Measurements from ENCODE around the gene PTPRG. TPM values are rescaled to one million over a fixed set of nuclear protein-coding genes. Genes with fewer than 3 reads are reported as not detected.

The PTPRG gene
- total RNA-seq, 2 experiments from 2014 or later: 0.24 to 0.37 TPM

- Mint-ChIP-seq H3K27me3 (ENCODE audit: low read depth) (peaks cover 10% of the 10 kb centered on the region), H3K4me1 (ENCODE audit: low read depth) (no peaks in the 10 kb centered on the region), H3K4me3 (no peak overlapping the region), H3K36me3 (ENCODE audit: low read depth) (no peaks in the 10 kb centered on the region), H3K27ac (no peak overlapping the region), H3K9me3 (no peaks in the 10 kb centered on the region)
- CTCF ChIA-PET: no interaction called here
- DNase-seq: no peak
- intact Hi-C loops (cut with micrococcal nuclease): no loop called here
Measured at GRCh38 chr3:61778095-61778494, 216.7 kb downstream of the PTPRG start.

GRCh38 chr3:61780016-61780415, 218.6 kb downstream of the PTPRG start:
- no peak for DNase-seq
- intact Hi-C loops (cut with micrococcal nuclease): no loop called here
- Mint-ChIP-seq H3K4me3 (no peak overlapping the region), H3K9me3 (no peaks in the 10 kb centered on the region), H3K27me3 (ENCODE audit: low read depth) (peaks cover 10% of the 10 kb centered on the region), H3K27ac (no peak overlapping the region), H3K36me3 (ENCODE audit: low read depth) (no peaks in the 10 kb centered on the region), H3K4me1 (ENCODE audit: low read depth) (no peaks in the 10 kb centered on the region)
- CTCF ChIA-PET: no interaction called here

DNA sequence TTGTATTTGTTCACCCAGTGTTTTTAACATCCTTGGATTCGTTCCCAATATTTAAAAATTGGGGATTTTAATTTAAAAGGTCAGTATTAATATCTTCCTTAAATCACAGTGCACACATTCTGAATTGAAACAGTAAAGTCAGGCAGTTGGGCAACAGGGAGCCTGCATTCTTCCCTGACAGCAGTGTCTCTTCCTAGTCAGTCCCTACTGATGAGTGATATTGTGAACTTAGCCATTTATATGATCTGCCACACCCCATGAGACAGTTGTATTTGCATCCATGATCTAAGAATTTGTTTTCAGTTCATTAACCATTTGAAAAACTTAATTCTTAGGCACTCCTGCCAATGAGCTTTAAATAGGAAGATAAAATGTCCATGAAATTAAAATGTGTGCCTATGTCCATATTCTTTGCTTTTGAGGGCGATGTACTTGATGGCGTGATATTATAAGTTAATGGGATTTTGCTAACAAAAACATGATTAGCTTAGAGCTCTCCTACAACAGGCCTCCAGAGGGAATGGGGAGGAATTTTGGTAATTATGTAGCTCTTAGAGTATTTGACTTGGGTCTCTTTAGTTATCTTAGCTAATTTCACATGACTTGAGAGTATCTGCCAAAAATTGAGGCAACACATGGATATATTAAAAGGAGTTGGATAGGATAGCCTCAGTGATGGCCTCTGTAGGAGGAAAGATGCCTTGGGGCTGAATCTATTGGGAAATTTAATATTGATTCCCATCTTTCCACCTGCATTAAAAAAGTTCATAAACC, 219.3 kb downstream of the PTPRG start:
- no peak for DNase-seq
- no peak overlapping the region for H3K27ac Mint-ChIP-seq
- H3K9me3 Mint-ChIP-seq: no peaks in the 10 kb centered on the region
- H3K36me3 Mint-ChIP-seq (ENCODE audit: low read depth): no peaks in the 10 kb centered on the region
- intact Hi-C loops (cut with micrococcal nuclease): no loop called here
- no peaks in the 10 kb centered on the region for H3K4me1 Mint-ChIP-seq (ENCODE audit: low read depth)
- H3K4me3 Mint-ChIP-seq: no peak overlapping the region
- peaks cover 10% of the 10 kb centered on the region for H3K27me3 Mint-ChIP-seq (ENCODE audit: low read depth)
- CTCF ChIA-PET: interaction anchor here (0.8 kb wide), 1 partner anchor 17 kb away, joined by 3 read pairs; no protein-coding TSS in a partner anchor

DNA sequence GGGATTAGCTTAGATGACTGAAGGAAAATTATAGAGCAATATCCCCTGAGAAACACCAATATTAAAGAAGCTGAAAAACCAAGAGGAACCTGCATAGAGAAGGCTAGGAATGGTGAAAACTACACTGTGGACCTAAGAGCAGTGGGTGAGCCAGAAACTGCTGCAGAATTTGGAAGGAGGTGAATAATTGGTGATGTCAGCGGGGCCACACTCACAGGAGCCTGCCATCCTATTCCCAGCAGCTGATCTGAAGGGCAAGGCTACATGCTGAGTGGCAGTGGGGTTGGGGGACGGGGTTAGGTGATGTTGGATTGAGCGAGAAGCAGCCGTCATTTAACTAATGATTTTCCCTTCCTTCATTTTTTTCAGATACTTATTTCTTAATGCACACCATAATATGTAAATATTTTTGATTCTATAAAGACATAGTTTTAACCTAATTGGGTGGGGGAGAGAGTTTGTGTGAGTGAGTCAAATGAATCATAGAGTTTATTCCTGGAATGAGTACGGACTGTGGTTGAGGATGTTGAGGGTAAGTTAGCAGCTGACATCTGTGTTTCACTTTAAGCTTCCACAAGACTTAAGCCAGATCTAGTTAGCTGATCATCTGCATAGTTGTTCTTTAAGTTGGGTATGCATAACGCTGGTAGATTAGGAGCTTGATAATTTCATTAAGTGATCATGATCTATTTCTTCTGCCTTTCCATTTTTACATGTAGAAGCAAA, 222.8 kb downstream of the PTPRG start:
- CTCF ChIA-PET: no interaction called here
- intact Hi-C loops (cut with micrococcal nuclease): no loop called here
- H3K27me3 Mint-ChIP-seq (ENCODE audit: low read depth): peaks cover 6% of the 10 kb centered on the region
- H3K27ac Mint-ChIP-seq: no peak overlapping the region
- H3K4me3 Mint-ChIP-seq: no peak overlapping the region
- H3K36me3 Mint-ChIP-seq (ENCODE audit: low read depth): no peaks in the 10 kb centered on the region
- H3K9me3 Mint-ChIP-seq: no peaks in the 10 kb centered on the region
- DNase-seq: no peak
- no peaks in the 10 kb centered on the region for H3K4me1 Mint-ChIP-seq (ENCODE audit: low read depth)

- H3K4me1 Mint-ChIP-seq (ENCODE audit: low read depth): no peaks in the 10 kb centered on the region
- no peak overlapping the region for H3K4me3 Mint-ChIP-seq
- H3K36me3 Mint-ChIP-seq (ENCODE audit: low read depth): no peaks in the 10 kb centered on the region
- intact Hi-C loops (cut with micrococcal nuclease): no loop called here
- H3K27ac Mint-ChIP-seq: no peak overlapping the region
- peaks cover 6% of the 10 kb centered on the region for H3K27me3 Mint-ChIP-seq (ENCODE audit: low read depth)
- DNase-seq: no peak
- no peaks in the 10 kb centered on the region for H3K9me3 Mint-ChIP-seq
- CTCF ChIA-PET: no interaction called here
Measured at GRCh38 chr3:61788623-61789507, 227.5 kb downstream of the PTPRG start.

- H3K27ac Mint-ChIP-seq: no peak overlapping the region
- H3K4me1 Mint-ChIP-seq (ENCODE audit: low read depth): no peaks in the 10 kb centered on the region
- no peaks in the 10 kb centered on the region for H3K36me3 Mint-ChIP-seq (ENCODE audit: low read depth)
- CTCF ChIA-PET: no interaction called here
- no peak for DNase-seq
- H3K4me3 Mint-ChIP-seq: no peak overlapping the region
- intact Hi-C loops (cut with micrococcal nuclease): no loop called here
- no peaks in the 10 kb centered on the region for H3K9me3 Mint-ChIP-seq
- peaks cover 6% of the 10 kb centered on the region for H3K27me3 Mint-ChIP-seq (ENCODE audit: low read depth)
Measured at GRCh38 chr3:61789861-61790260, 228.5 kb downstream of the PTPRG start.

DNA sequence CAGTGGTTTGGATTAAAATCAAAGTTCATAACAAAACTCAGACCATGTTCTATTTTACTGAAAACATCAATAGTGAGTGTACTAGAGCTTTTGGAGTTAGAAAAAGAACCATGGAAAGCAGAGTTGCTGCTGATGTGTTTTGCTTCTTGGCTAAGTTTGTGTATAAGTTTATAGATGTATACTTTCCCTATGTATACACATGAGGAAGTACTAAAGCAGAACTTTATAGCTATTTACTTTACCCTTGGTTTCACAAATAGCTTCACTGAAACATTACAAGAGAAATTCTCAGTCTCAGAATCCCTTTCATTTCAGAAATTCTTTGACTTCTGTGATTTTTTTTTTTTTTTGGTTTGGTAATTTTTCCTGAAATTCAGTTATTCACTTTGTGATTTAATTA, 229.0 kb downstream of the PTPRG start:
- CTCF ChIA-PET: no interaction called here
- Mint-ChIP-seq H3K36me3 (ENCODE audit: low read depth) (no peaks in the 10 kb centered on the region), H3K9me3 (no peaks in the 10 kb centered on the region), H3K27me3 (ENCODE audit: low read depth) (peaks cover 6% of the 10 kb centered on the region), H3K4me3 (no peak overlapping the region), H3K27ac (no peak overlapping the region), H3K4me1 (ENCODE audit: low read depth) (no peaks in the 10 kb centered on the region)
- intact Hi-C loops (cut with micrococcal nuclease): no loop called here
- no peak for DNase-seq

GRCh38 chr3:61793056-61793455, 231.7 kb downstream of the PTPRG start:
- Mint-ChIP-seq H3K27ac (no peak overlapping the region), H3K4me3 (no peak overlapping the region), H3K9me3 (no peaks in the 10 kb centered on the region), H3K27me3 (ENCODE audit: low read depth) (peaks cover 9% of the 10 kb centered on the region), H3K4me1 (ENCODE audit: low read depth) (no peaks in the 10 kb centered on the region), H3K36me3 (ENCODE audit: low read depth) (no peaks in the 10 kb centered on the region)
- CTCF ChIA-PET: no interaction called here
- intact Hi-C loops (cut with micrococcal nuclease): no loop called here
- no peak for DNase-seq

GRCh38 chr3:61793521-61793920, 232.2 kb downstream of the PTPRG start:
- CTCF ChIA-PET: no interaction called here
- intact Hi-C loops (cut with micrococcal nuclease): no loop called here
- Mint-ChIP-seq H3K9me3 (no peaks in the 10 kb centered on the region), H3K4me3 (no peak overlapping the region), H3K4me1 (ENCODE audit: low read depth) (no peaks in the 10 kb centered on the region), H3K27ac (no peak overlapping the region), H3K36me3 (ENCODE audit: low read depth) (no peaks in the 10 kb centered on the region), H3K27me3 (ENCODE audit: low read depth) (peaks cover 9% of the 10 kb centered on the region)
- DNase-seq: no peak

GRCh38 chr3:61794341-61794740, 233.0 kb downstream of the PTPRG start:
- intact Hi-C loops (cut with micrococcal nuclease): no loop called here
- no peaks in the 10 kb centered on the region for H3K9me3 Mint-ChIP-seq
- no peaks in the 10 kb centered on the region for H3K4me1 Mint-ChIP-seq (ENCODE audit: low read depth)
- peaks cover 9% of the 10 kb centered on the region for H3K27me3 Mint-ChIP-seq (ENCODE audit: low read depth)
- H3K36me3 Mint-ChIP-seq (ENCODE audit: low read depth): no peaks in the 10 kb centered on the region
- DNase-seq: no peak
- H3K27ac Mint-ChIP-seq: no peak overlapping the region
- no peak overlapping the region for H3K4me3 Mint-ChIP-seq
- CTCF ChIA-PET: no interaction called here

GRCh38 chr3:61794961-61795360, 233.6 kb downstream of the PTPRG start:
- no peaks in the 10 kb centered on the region for H3K36me3 Mint-ChIP-seq (ENCODE audit: low read depth)
- peaks cover 7% of the 10 kb centered on the region for H3K27me3 Mint-ChIP-seq (ENCODE audit: low read depth)
- no peaks in the 10 kb centered on the region for H3K4me1 Mint-ChIP-seq (ENCODE audit: low read depth)
- no peak overlapping the region for H3K4me3 Mint-ChIP-seq
- intact Hi-C loops (cut with micrococcal nuclease): no loop called here
- DNase-seq: no peak
- no peak overlapping the region for H3K27ac Mint-ChIP-seq
- CTCF ChIA-PET: no interaction called here
- H3K9me3 Mint-ChIP-seq: no peaks in the 10 kb centered on the region

GRCh38 chr3:61796088-61796680, 234.8 kb downstream of the PTPRG start:
- intact Hi-C loops (cut with micrococcal nuclease): no loop called here
- Mint-ChIP-seq H3K36me3 (ENCODE audit: low read depth) (no peaks in the 10 kb centered on the region), H3K4me1 (ENCODE audit: low read depth) (no peaks in the 10 kb centered on the region), H3K27ac (no peak overlapping the region), H3K4me3 (no peak overlapping the region), H3K27me3 (ENCODE audit: low read depth) (peaks cover 8% of the 10 kb centered on the region), H3K9me3 (no peaks in the 10 kb centered on the region)
- no peak for DNase-seq
- CTCF ChIA-PET: interaction anchor here (0.5 kb wide), 1 partner anchor 998 kb away, joined by 3 read pairs; no protein-coding TSS in a partner anchor
